NCI-H128 (cell line): ENCODE results near the gene ZNF697.
"Not testable (repeated sequence)": the region's sequence is repeated elsewhere in the genome, so short reads cannot be mapped to it uniquely, and the experiment has no call there.

Experiments used
- DNase-seq: peaks from one replicate; lab custom pipeline; 2025; ENCODE audit not compliant: unreplicated experiment; lab: John Stamatoyannopoulos, UW

Gene ZNF697

DNA sequence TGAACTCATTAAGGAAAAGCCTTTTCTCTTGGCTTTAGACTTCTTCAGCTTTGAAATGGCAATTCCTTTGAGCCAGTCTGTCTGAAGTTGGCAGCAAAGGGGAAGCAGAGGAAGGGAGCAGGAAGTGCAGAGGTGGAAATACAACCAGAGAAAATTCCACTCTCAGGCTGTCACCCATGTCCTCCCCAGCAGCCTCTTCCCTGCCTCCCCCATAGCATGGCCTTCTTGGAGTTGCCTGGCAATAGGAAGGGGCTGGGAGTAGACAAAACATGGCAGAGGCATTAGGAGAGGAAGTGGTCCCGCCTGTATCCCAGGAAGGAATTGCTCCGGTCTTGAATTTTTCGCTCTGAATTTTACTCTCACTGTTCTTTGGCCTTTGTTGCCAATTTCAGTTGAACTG is 44.8 kb downstream of the ZNF697 start:
- not testable (repeated sequence) for DNase-seq

GRCh38 chr1:119602789-119603188 is 45.3 kb downstream of the ZNF697 start:
- DNase-seq: not testable (repeated sequence)

DNA sequence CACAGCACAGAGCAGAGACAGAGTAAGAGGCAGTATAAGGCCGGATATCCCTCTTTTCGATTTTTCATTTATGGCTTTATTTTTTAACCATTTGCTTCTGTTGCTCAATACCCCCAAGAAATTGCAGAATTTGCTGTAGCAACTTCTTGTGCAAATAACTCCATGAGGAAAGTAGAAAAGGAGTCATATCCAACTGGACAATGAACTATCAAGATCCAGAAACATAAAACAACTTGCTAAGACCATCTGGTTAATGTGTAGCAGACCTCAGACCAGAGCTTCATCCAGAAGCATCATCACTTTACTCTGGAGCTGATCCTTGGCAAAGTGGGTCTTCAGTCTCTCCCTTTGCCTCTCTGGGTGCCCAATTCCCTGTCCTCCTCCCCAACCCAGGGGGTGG is 45.9 kb downstream of the ZNF697 start:
- no peak for DNase-seq

GRCh38 chr1:119600976-119601375 is 47.1 kb downstream of the ZNF697 start:
- no peak for DNase-seq

DNA sequence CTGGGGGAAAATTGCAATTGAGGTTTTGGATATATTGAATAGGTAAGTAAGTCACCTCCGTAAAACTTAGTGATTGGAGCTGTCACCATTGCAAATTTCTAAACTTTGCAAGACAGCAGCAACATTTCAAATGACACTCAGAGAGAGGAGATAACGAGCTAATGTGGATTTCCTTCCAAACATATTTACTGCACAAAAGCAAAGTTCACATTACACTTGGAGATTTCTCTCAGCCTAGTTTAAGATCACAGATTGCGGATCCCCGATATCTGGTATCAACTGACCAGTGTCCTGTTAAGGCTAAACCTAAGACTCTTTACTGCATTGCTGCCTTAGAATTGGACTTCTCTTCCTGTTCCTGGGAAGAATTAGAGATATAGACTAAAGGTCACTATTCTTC is 47.5 kb downstream of the ZNF697 start:
- no peak for DNase-seq

- DNase-seq: no peak
Measured at GRCh38 chr1:119595606-119596005, 52.5 kb downstream of the ZNF697 start.

DNA sequence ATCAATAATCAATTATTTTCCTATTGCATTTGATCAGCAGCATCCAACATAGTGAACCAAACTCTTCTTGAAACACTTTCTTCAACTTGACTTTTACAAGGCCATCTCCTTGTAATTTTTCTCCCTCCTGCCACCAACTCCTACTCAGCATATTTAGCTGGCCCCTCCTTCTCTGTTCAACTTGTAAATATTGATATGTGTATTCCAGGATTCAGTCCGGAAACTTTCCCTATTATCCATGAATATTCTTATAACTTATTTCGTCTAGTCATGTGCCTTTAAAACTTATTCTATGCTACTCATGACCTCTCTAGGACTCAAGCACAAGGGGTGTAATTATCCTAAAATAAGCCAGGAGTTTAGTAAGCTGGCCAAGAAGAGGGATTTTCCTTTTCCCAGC is 52.9 kb downstream of the ZNF697 start:
- no peak for DNase-seq

DNA sequence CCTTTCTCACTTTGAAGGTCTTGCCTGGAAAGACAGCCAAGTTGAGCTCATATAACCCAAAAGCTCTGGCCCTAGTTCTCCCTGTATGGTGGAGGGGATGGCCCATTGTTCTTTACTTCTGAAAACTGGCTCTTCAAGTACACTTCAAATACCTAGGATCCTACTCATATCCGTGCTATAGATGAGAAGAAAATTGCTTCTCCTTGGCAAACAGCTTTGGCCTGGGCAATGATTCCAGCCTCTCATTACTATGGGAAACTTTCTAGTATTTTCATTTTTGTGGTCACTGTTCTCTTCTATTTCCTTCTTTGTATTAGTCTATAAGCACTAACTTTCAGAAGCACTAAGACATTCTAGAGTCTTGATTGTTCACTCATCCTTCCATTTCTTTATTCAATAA is 53.7 kb downstream of the ZNF697 start:
- no peak for DNase-seq

GRCh38 chr1:119593805-119594204 is 54.3 kb downstream of the ZNF697 start:
- no peak for DNase-seq

DNA sequence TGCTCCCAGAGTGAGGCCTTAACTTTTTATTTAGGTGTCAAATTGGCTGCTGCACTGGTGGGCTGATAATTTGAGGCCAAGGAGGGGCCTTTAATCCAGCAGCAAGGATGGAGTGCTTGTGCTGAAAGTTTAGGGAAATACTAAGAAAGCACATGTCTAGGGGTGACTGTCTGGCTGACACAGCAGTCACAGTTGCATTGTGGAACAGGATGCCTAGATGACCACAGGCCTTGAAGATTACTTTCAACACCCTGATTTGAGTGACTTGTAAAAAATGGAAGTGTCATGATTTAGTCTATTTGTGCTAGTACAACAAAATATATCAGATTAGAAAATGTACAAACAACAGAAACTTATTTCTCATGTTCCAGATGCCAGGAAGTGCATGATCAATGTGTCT is 57.7 kb downstream of the ZNF697 start:
- DNase-seq: no peak

DNA sequence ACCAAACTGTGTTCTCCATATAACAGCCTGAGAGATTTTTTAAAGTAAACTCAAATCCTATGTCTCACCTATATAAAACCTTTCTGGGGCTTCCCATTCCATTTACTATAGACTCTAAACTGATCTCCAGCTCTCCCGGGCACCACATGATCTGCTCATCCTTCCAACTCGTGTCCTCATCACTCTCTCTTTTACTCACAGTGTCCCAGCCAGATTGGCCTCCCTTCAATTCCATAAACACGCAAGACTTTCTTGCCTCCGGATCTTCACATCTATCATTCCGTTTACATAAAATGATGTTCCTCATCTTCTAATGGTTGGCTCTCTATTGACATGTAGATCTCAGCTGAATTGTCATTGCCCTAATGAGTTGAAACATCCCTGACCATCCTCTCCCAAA is 59.4 kb downstream of the ZNF697 start:
- no peak for DNase-seq

DNA sequence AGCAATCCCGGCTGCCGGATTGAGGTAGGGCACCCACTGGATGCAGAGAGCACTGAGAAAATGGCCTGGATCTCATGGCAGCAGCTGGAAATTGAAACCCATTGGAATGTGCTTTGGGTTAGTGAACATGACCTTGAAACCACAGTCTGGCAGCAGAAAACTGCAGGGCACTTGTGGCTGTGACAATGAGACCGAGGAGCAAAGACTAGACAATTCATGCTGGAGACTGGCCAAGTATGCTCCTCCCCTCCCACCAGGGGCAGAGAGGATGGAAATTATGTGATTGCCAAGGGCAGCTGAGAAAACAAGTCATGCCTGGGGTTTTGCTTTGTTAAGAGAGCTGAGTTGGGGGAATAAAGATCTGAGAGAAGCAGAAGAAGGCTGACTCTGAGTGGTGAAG is 60.7 kb downstream of the ZNF697 start:
- no peak for DNase-seq

DNA sequence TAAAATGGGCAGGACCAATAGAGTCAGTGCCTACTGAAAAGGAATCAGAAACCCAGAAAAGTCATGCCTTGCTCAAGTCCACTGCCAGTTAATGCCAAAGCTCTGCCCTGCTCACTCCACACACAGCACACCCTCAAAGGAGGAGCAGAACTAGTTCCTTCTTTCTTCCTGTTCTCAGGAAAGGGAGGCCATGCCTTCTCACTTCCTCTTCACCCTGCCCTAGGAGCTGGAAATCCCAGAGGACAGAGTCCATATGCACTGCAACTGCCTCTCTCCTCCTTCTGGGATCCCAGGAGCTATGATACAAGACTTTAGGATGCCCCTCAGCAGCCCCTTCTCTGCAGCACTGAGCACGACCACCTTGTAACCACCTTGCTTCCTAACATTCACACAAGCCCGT is 62.3 kb downstream of the ZNF697 start:
- not testable (repeated sequence) for DNase-seq

DNA sequence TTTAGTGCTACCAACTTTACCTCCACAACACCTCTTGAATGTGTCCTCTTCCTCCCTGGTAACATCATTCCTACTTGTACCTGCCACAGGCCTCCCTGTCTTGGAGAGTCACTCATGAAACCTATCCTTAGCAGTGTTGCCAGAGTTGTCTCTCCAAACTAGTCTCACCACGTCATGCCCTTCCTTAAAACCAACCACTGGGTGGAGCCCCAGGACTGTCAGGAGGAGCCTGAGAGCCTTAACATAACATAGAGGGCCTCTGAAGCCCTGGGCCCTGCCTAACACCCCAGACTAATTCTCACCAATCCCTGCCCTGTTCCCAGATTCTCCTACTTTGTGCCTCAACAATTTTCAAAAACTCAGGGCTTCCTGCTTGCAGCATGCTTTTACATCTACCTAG is 65.3 kb downstream of the ZNF697 start:
- no peak for DNase-seq

DNA sequence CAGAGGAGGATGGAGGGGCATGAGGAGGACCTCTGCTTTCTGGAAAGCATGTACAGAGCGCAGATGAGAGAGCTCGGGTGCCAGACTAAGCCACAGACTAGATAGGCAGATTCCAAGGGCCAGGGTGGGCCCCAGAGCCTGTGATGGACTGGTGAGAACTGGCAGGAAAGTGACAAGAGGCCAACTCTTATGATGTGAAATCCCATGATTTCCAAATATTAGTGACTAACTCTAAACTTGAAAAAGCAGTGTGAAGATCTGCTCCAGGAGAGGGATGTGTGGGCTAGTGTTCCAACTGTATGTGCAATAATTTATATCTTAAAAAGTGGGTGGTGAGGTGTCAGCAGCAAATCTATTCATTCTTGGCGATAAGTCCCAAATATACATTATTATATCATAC is 67.0 kb downstream of the ZNF697 start:
- not testable (repeated sequence) for DNase-seq

- no peak for DNase-seq
Measured at GRCh38 chr1:119573886-119574285, 74.2 kb downstream of the ZNF697 start.

DNA sequence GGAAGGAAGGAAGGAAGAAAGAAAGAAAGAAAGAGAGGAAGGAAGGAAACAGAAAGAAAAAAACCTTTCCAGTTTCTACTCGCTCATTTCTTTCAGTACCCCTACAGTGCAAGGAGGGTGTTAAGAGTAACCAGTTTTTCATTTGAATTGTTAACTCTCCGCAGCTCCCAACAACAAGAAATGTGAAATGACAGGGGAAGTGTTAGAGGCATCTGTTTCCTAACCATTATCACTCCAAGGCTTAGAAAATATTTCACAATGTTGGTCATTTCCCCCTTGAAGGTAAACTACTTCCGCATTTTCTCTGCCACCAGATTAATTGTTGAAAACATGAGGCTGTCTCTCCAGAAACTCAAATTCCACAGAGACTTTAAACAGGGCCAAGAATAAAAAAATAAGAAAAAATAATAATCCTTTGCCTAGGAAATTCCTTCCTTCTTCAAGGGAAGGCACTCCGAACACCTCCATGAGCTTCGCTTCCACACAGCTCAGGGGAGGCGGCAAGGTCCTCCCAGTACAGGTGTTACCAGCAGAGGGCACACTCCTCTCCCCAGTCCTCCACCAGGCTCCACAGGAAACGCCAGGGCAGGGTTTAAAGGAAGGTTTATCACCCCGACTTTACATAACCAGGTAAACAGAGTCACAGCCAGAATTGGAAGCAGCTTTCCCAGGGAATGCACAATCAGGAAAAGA is 78.0 kb downstream of the ZNF697 start:
- DNase-seq: not testable (repeated sequence)
